ENCODE data around the gene SLC30A9. TPM values are rescaled to one million over a fixed set of nuclear protein-coding genes. Genes with fewer than 3 reads are reported as not detected.

SLC30A9 gene
- total and polyA plus RNA-seq, 2 of the 13 experiments (the other 11 are each of a cell fraction or from before 2014, with no cell fraction given): 27.5 to 72.8 TPM

GRCh38 chr4:42050516-42051249, 60.4 kb downstream of the SLC30A9 start:
- no peak for DNase-seq (ENCODE audit: low spot score)
- no peaks in the 10 kb centered on the region for H4K20me1 ChIP-seq (ENCODE audit: insufficient read depth, low read length)
- FAIRE-seq: no peak
- H3K9me3 ChIP-seq (ENCODE audit: low read length): no peaks in the 10 kb centered on the region
- H3K27ac ChIP-seq (ENCODE audit: extremely low read length, insufficient read depth, low read length): no peak overlapping the region
- TF ChIP-seq MTF2 (CRISPR knock-in tag; IDR thresholded peaks at IDR 0.05; ENCODE audit: borderline replicate concordance) (no peak), LRRFIP1 (CRISPR knock-in tag; conservative IDR thresholded peaks at IDR 0.05) (no peak), CHD4 (IDR thresholded peaks at IDR 0.05; ENCODE audit: borderline replicate concordance, low read length) (no peak), KDM3A (CRISPR knock-in tag; IDR thresholded peaks at IDR 0.05; ENCODE audit: low read depth) (no peak), KAT8 (CRISPR knock-in tag; IDR thresholded peaks at IDR 0.05) (no peak), ZSCAN29 (CRISPR knock-in tag; conservative IDR thresholded peaks at IDR 0.05) (no peak), ISX (CRISPR knock-in tag; conservative IDR thresholded peaks at IDR 0.05) (no peak), ZNF782 (CRISPR knock-in tag; IDR thresholded peaks at IDR 0.05; ENCODE audit: borderline replicate concordance) (no peak)
- TF ChIP-seq, protein P1, sequence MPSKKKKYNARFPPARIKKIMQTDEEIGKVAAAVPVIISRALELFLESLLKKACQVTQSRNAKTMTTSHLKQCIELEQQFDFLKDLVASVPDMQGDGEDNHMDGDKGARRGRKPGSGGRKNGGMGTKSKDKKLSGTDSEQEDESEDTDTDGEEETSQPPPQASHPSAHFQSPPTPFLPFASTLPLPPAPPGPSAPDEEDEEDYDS (CRISPR knock-in tag; IDR thresholded peaks at IDR 0.05): no peak
- TF ChIP-seq, protein P2, sequence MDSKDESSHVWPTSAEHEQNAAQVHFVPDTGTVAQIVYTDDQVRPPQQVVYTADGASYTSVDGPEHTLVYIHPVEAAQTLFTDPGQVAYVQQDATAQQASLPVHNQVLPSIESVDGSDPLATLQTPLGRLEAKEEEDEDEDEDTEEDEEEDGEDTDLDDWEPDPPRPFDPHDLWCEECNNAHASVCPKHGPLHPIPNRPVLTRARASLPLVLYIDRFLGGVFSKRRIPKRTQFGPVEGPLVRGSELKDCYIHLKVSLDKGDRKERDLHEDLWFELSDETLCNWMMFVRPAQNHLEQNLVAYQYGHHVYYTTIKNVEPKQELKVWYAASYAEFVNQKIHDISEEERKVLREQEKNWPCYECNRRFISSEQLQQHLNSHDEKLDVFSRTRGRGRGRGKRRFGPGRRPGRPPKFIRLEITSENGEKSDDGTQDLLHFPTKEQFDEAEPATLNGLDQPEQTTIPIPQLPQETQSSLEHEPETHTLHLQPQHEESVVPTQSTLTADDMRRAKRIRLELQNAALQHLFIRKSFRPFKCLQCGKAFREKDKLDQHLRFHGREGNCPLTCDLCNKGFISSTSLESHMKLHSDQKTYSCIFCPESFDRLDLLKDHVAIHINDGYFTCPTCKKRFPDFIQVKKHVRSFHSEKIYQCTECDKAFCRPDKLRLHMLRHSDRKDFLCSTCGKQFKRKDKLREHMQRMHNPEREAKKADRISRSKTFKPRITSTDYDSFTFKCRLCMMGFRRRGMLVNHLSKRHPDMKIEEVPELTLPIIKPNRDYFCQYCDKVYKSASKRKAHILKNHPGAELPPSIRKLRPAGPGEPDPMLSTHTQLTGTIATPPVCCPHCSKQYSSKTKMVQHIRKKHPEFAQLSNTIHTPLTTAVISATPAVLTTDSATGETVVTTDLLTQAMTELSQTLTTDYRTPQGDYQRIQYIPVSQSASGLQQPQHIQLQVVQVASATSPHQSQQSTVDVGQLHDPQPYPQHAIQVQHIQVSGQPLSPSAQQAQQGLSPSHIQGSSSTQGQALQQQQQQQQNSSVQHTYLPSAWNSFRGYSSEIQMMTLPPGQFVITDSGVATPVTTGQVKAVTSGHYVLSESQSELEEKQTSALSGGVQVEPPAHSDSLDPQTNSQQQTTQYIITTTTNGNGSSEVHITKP (CRISPR knock-in tag; IDR thresholded peaks at IDR 0.05; ENCODE audit: low read depth): no peak
- CTCF ChIA-PET (ENCODE audit: low intra/inter-chr PET ratio, low total read pairs): no interaction called here
- intact Hi-C loops (cut with micrococcal nuclease; ENCODE audit: unreplicated experiment) (no loop called here), in situ Hi-C loops (cut with HindIII; ENCODE audit: extremely low pct_ligation_motif_present, low pct_unique_long_range_greater_than_20kb) (no loop called here)
- no peak overlapping the region for H3K9ac ChIP-seq (ENCODE audit: insufficient read depth, low read depth, low read length)
- 100% methylated on average over 3 of the region's 3 CpGs for WGBS (ENCODE audit: low lambda C conversion rate)
- no TSS peak for BruUV-seq (replicated peaks)
- H3K27me3 ChIP-seq (ENCODE audit: control insufficient read depth in 1 of 2, insufficient read depth in 2 of 2, low read length in 2 of 2): no peaks in the 10 kb centered on the region
- no peak for ATAC-seq
- no peak overlapping the region for H3K4me3 ChIP-seq (replicated peaks in 1 of 3; ENCODE audit: insufficient read depth in 1 of 3, low read depth in 2 of 3, low read length in 3 of 3)
- H3K36me3 ChIP-seq (replicated peaks in 1 of 2; ENCODE audit: control insufficient read depth in 1 of 2, insufficient read depth in 2 of 2, low read length in 2 of 2): peaks cover 2 to 15% of the 10 kb centered on the region in 2 experiments; a peak in 3 of 5 replicates
- POLR2A ChIA-PET: no interaction called here
- no peak overlapping the region for H2AFZ ChIP-seq (ENCODE audit: low read length)
- H3K4me2 ChIP-seq (ENCODE audit: low read depth, low read length): no peak overlapping the region
- no peaks in the 10 kb centered on the region for H3K79me2 ChIP-seq (ENCODE audit: insufficient read depth, low read length)
- no peaks in the 10 kb centered on the region for H3K4me1 ChIP-seq (ENCODE audit: insufficient read depth, low read length)

Data from HepG2 (cell line).